ENCODE results near the gene HHLA2. TPM values are rescaled to one million over a fixed set of nuclear protein-coding genes. Genes with fewer than 3 reads are reported as not detected.

HHLA2 gene
- total RNA-seq, 2 donors from 2014 or later: 0.82 to 2.6 TPM

DNA sequence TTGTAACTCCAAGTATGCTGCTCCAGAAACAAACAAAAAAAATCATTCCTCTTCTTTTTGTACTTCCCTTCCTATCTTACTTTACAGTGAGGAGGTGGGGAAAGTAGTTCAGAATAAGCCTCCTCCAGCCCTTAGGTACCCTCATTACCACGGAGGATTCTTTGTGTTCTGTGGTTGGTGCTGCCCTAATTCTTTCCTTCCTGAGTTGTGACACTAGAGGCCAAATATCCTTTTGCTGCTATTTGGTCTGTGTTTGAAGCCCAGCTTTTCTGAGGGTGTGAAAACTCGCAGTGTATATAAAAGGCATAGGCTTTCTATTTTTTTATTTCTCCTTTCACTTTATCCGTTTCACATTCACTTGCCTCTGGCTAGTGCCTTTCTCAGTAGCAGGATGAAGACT, 98.2 kb downstream of the HHLA2 start:
- DNase-seq (ENCODE audit: low spot score): no peak
- no peaks in the 10 kb centered on the region for H3K4me1 ChIP-seq (replicated peaks)
- H3K27ac ChIP-seq: no peak overlapping the region
- TF ChIP-seq, protein P1, sequence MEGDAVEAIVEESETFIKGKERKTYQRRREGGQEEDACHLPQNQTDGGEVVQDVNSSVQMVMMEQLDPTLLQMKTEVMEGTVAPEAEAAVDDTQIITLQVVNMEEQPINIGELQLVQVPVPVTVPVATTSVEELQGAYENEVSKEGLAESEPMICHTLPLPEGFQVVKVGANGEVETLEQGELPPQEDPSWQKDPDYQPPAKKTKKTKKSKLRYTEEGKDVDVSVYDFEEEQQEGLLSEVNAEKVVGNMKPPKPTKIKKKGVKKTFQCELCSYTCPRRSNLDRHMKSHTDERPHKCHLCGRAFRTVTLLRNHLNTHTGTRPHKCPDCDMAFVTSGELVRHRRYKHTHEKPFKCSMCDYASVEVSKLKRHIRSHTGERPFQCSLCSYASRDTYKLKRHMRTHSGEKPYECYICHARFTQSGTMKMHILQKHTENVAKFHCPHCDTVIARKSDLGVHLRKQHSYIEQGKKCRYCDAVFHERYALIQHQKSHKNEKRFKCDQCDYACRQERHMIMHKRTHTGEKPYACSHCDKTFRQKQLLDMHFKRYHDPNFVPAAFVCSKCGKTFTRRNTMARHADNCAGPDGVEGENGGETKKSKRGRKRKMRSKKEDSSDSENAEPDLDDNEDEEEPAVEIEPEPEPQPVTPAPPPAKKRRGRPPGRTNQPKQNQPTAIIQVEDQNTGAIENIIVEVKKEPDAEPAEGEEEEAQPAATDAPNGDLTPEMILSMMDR (IDR thresholded peaks at IDR 0.05): no peak
- no peak for TF ChIP-seq POLR2AphosphoS5 (IDR thresholded peaks at IDR 0.05)
- TF ChIP-seq POLR2A (IDR thresholded peaks at IDR 0.05): no peak
- intact Hi-C loops (cut with DNase I): no loop called here
- no peaks in the 10 kb centered on the region for H3K27me3 ChIP-seq (replicated peaks; ENCODE audit: insufficient read depth)
- H3K4me3 ChIP-seq: no peak overlapping the region
- no peaks in the 10 kb centered on the region for H3K9me3 ChIP-seq
- no peaks in the 10 kb centered on the region for H3K36me3 ChIP-seq
- 70% methylated on average over 3 of the region's 3 CpGs for WGBS

DNA sequence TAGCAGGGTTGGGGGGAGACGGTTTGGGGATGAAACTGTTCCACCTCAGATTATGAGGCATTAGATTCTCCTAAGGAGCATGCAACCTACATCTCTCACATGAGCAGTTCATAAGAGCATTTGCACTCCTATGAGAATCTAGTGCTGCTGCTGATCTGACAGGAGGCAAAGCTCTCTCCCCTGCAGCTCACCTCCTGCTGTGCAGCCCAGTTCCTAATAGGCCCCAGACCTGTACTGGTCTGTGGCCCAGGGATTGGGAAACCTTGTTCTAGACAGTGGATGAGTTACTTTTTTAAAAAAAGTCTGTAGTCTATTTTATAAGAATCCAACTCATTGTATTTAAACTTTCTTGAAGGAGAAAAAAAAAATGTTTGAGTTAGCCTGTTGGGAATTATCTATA, 100.0 kb downstream of the HHLA2 start:
- no peaks in the 10 kb centered on the region for H3K9me3 ChIP-seq
- intact Hi-C loops (cut with DNase I): no loop called here
- H3K4me3 ChIP-seq: no peak overlapping the region
- TF ChIP-seq, protein P1 (IDR thresholded peaks at IDR 0.05): no peak
- TF ChIP-seq POLR2A (IDR thresholded peaks at IDR 0.05): no peak
- no peak for TF ChIP-seq POLR2AphosphoS5 (IDR thresholded peaks at IDR 0.05)
- no peak for DNase-seq (ENCODE audit: low spot score)
- H3K36me3 ChIP-seq: no peaks in the 10 kb centered on the region
- no peak overlapping the region for H3K27ac ChIP-seq
- WGBS: 94% methylated on average over 1 of the region's 1 CpG
- H3K4me1 ChIP-seq (replicated peaks): no peaks in the 10 kb centered on the region
- H3K27me3 ChIP-seq (replicated peaks; ENCODE audit: insufficient read depth): no peaks in the 10 kb centered on the region

DNA sequence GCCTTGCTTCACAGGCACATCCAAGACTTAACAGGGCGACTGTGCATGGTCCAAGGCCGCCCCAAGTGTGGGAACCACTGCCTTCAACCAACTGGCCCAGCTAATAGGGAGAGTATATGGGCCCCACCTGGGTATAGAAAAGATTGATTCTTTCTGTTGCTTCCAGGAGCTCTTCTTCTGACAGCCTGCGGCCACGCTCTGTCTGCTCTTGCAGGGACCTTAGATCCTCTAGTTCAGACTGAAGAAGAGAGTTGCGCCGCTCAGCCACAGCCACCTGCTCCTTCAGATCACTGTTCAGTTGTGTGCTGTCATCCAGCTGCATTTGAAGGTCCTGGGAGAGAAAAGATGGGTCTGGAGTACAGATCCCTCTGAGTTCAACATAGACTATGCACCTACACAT, 102.2 kb downstream of the HHLA2 start:
- TF ChIP-seq POLR2A (IDR thresholded peaks at IDR 0.05): no peak
- TF ChIP-seq, protein P1 (IDR thresholded peaks at IDR 0.05): no peak
- no peak for TF ChIP-seq POLR2AphosphoS5 (IDR thresholded peaks at IDR 0.05)
- intact Hi-C loops (cut with DNase I): no loop called here
- Histone ChIP-seq H3K9me3 (no peaks in the 10 kb centered on the region), H3K36me3 (no peaks in the 10 kb centered on the region), H3K27ac (no peak overlapping the region), H3K4me3 (no peak overlapping the region), H3K27me3 (replicated peaks; ENCODE audit: insufficient read depth) (no peaks in the 10 kb centered on the region), H3K4me1 (replicated peaks) (no peaks in the 10 kb centered on the region)
- WGBS: 97% methylated on average over 6 of the region's 6 CpGs
- no peak for DNase-seq (ENCODE audit: low spot score)

DNA sequence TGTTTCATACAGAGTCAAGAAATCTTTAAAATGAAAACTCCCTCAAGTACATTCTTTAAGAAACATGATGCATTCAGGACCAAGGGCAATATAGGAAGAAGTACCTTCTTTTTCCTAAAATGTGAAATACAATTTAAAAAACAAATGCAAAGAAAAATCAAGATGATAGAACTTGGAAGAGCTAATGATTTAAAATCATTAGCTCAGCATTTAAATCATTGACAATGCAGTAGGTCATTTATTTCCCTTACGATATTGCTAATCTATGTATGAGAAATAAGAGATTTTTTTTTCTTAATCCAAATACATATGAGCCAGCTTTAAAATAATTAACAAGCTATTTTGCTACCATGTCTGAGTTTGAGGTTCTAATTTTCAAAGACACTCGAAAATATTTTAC, 105.5 kb downstream of the HHLA2 start:
- intact Hi-C loops (cut with DNase I): no loop called here
- H3K27me3 ChIP-seq (replicated peaks; ENCODE audit: insufficient read depth): no peaks in the 10 kb centered on the region
- peaks cover 9% of the 10 kb centered on the region for H3K4me1 ChIP-seq (replicated peaks)
- H3K27ac ChIP-seq: no peak overlapping the region
- TF ChIP-seq POLR2A (IDR thresholded peaks at IDR 0.05): no peak
- no peak for TF ChIP-seq POLR2AphosphoS5 (IDR thresholded peaks at IDR 0.05)
- TF ChIP-seq, protein P1 (IDR thresholded peaks at IDR 0.05): no peak
- DNase-seq (ENCODE audit: low spot score): no peak
- no peak overlapping the region for H3K4me3 ChIP-seq
- no peaks in the 10 kb centered on the region for H3K9me3 ChIP-seq
- WGBS: 93% methylated on average over 2 of the region's 2 CpGs
- H3K36me3 ChIP-seq: no peaks in the 10 kb centered on the region

DNA sequence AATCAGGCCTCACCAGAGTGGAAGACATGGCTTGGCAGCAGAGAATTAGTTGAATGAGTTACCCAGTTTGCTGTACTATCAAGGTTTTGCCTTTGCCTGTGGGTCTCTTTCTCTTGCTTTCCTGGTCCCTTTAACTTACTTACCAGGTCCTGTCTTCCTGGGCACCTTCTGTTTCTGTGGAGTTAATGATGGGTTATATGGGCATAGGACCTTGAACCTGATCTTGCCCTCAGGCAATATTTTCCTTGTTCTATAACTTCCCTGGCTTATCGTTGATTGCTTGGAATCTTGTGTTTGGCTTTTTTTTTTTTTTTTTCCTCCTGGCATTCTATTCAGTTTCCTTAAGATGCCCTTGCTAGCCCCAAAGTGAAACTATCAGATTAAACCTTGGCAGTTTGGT, 106.8 kb downstream of the HHLA2 start:
- peak overlapping the region in 1 of 2 donors; percentile 40 for H3K27ac ChIP-seq
- intact Hi-C loops (cut with DNase I): no loop called here
- no peak for DNase-seq (ENCODE audit: low spot score)

More for the DNA sequence above, 106.8 kb downstream of the HHLA2 start:
- TF ChIP-seq, protein P1 (IDR thresholded peaks at IDR 0.05): no peak
- no peak for TF ChIP-seq POLR2AphosphoS5 (IDR thresholded peaks at IDR 0.05)
- no peak for TF ChIP-seq POLR2A (IDR thresholded peaks at IDR 0.05)
- H3K4me1 ChIP-seq (replicated peaks): peaks cover 9% of the 10 kb centered on the region
- no peaks in the 10 kb centered on the region for H3K27me3 ChIP-seq (replicated peaks; ENCODE audit: insufficient read depth)
- H3K36me3 ChIP-seq: no peaks in the 10 kb centered on the region
- H3K9me3 ChIP-seq: no peaks in the 10 kb centered on the region
- no peak overlapping the region for H3K4me3 ChIP-seq
- whole genome bisulfite sequencing: 34% methylated on average over 1 of the region's 1 CpG

Measured in prostate gland (tissue), 2 donors.